Measurements from ENCODE around the gene MROH7. TPM values are rescaled to one million over a fixed set of nuclear protein-coding genes. Genes with fewer than 3 reads are reported as not detected.

Gene MROH7
- not detected in 5 replicates for total RNA-seq (2022; extraction: Qiagen RNA extraction; ENCODE audit: low read depth)

DNA sequence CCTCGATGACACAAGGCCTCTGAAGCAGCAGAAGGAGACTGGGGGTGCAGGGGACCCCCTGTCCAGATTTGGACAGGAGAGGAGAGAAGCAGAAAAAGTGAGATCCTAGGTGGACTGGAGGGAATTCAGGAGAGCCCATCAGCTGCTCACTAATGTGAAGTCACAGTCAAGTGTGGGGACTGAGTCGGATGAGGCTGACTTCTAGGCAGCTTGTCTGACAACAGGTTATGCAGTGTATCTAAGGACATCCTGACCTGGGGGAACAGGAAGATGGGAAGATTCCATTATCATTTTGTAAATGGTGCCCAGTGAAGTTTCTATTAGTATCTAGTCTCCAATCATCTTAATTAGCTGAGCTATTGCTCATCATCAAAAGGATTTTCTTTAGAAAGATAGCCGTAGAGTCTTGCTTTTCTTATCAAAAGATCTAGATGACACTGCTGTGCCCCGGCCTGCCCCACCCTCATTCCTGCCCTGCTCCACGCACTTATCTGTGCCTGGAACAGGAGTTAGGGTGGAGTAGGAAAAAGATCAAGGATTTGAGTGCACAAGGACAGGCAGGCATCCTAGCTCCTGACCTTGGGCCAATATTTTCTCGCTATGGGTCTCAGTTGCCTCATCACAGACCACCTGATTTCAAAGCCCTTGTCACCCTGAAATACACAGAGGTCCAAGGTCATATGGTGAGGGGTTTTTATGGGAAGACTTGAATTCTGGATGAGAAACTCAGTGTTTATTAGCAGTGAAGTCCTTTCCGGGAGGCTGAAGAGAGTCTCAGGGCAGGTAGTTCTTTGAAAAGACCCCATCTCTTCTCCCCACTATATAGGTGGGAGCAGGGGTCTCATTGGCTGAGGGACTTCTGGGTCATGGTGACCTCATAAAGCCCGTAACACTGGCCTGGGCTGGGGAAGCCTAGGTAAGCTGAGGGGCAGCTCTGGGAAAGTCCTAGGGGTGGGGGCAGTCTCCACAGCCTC lies at the start of gene MROH7:
MROH7 (plus strand) TSS at position 924 of the 974 bp plus-strand sequence. CDS start 11,141 bp downstream, outside the sequence.

GRCh38 chr1:54623216-54624007 lies 18.2 kb upstream of the MROH7 start, which contains the start of gene FAM151A:
FAM151A (minus strand) TSS chr1:54623525; CDS start chr1:54623395, 130 bp downstream.

DNA sequence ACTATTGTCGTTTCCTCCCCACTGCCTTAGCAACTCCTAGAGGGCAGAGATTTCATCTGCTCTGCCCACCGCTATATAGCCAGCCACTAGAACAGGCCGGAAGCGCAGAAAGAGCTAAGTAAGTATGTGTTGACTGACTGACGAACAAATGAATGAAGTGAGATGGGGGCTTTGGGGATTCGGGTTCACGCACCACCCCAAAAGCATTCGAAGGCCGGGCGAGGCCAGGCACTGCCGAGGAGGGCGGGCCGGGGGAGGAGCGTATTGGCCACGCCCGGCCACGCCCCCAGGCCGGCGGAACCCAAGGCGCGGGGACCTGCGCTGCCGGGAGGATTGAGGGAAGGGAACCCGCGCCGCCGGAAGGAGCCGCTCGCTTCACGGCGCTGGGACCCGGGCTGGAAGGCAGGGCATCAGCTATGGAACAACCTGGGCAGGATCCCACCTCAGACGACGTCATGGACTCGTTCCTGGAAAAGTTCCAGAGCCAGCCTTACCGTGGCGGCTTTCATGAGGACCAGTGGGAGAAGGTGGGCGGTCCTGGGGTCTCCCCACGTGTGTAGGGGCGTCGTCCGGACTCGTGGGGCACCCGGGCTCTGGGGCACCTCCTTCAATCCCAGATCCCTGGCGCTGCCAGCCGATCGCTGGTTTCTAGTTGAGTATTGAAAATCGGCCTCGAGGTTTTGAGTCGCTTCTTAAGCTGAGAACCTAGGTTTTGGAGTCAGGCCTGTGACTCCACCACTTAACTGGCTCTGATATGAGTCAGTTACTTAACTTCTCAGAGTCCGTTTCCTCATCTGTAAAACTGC lies 74.1 kb downstream of the MROH7 start, which contains the start of gene TTC4:
TTC4 (plus strand) TSS at position 369 of the 806 bp plus-strand sequence; CDS start at position 417, 48 bp downstream.

Other genes starting within 250 kb of the MROH7 start
- gene SSBP3, start 235.4 kb upstream of the MROH7 start, total RNA-seq (2022; extraction: Qiagen RNA extraction; ENCODE audit: low read depth): 7.0 to 9.0 TPM (median 8.1 TPM) in 5 replicates
- gene ACOT11, start 93.6 kb upstream of the MROH7 start, total RNA-seq (2022; extraction: Qiagen RNA extraction; ENCODE audit: low read depth): 1.3 to 2.8 TPM (median 2.2 TPM) in 5 replicates
- gene FAM151A, start 18.3 kb upstream of the MROH7 start, total RNA-seq (2022; extraction: Qiagen RNA extraction; ENCODE audit: low read depth): 0.12 to 0.15 TPM in 2 of 5 replicates, not detected in the others
- gene TTC4, start 74.1 kb downstream of the MROH7 start, total RNA-seq (2022; extraction: Qiagen RNA extraction; ENCODE audit: low read depth): 24.9 to 40.9 TPM (median 28.5 TPM) in 5 replicates
- gene PARS2, start 122.7 kb downstream of the MROH7 start, total RNA-seq (2022; extraction: Qiagen RNA extraction; ENCODE audit: low read depth): 3.2 to 4.9 TPM (median 4.2 TPM) in 5 replicates
- gene TTC22, start 159.5 kb downstream of the MROH7 start, total RNA-seq (2022; extraction: Qiagen RNA extraction; ENCODE audit: low read depth): not detected in 5 replicates
- gene DHCR24, start 245.4 kb downstream of the MROH7 start, total RNA-seq (2022; extraction: Qiagen RNA extraction; ENCODE audit: low read depth): 31.5 to 49.9 TPM (median 45.0 TPM) in 5 replicates

Measured in A549 treated with ZK216348 at 1 μM for 4 hours (cell line).